OCI-LY7 (cell line): ENCODE measurements around the gene TEX2. TPM values are rescaled to one million over a fixed set of nuclear protein-coding genes. Genes with fewer than 3 reads are reported as not detected.

Experiments used
- BruUV-seq: library from RNA; stranded (reverse); fragments of 400-500 nt; replicated peaks from 2 replicates; lab custom pipeline; 2021; lab: Mats Ljungman, UMichigan
- CTCF ChIA-PET: fragments of 300-600 bp; sonication (Branson Sonifier 250); formaldehyde crosslinking; loops from one replicate; lab custom pipeline; 2022; ENCODE audit warnings: antibody characterized with exemption; ENCODE audit not compliant: unreplicated experiment; lab: Charles Lee
- POLR2A ChIA-PET: fragments of 300-600 bp; sonication (Branson Sonifier 250); formaldehyde crosslinking; loops from one replicate; lab custom pipeline; 2022; ENCODE audit warnings: antibody characterized with exemption; lab: Charles Lee
- DNase-seq: peaks from one replicate; pipeline ENCODE4 v3.0.0-alpha.2; 2015; ENCODE audit warnings: low spot score
- H2AFZ ChIP-seq: fragments of 200-600 bp; sonication (generic), shearing (Covaris generic); 2 replicates; pipeline ENCODE4 v1.6.1; 2014; ENCODE audit warnings: mild to moderate bottlenecking, antibody characterized with exemption, low read length, moderate library complexity
- H3K27ac ChIP-seq: fragments of 200-600 bp; sonication (generic); 2 replicates; pipeline ENCODE4 v1.5.1; 2014; ENCODE audit warnings: mixed run types, low read depth, mild to moderate bottlenecking, moderate library complexity, low read length, inconsistent platforms; ENCODE audit not compliant: poor library complexity, severe bottlenecking
- H3K36me3 ChIP-seq: fragments of 200-600 bp; sonication (generic); 2 replicates; pipeline ENCODE4 v1.6.1; 2014; ENCODE audit warnings: mild to moderate bottlenecking, antibody characterized with exemption, low read length, moderate library complexity, mixed read lengths; ENCODE audit not compliant: insufficient read depth
- H3K4me1 ChIP-seq: fragments of 200-600 bp; sonication (generic); 2 replicates; pipeline ENCODE4 v1.5.1; 2014; ENCODE audit warnings: mild to moderate bottlenecking, low read length; ENCODE audit not compliant: insufficient read depth, poor library complexity, severe bottlenecking
- H3K4me2 ChIP-seq: fragments of 200-600 bp; sonication (generic); 2 replicates; pipeline ENCODE4 v1.6.1; 2014; ENCODE audit warnings: mild to moderate bottlenecking, low read length
- H3K4me3 ChIP-seq: fragments of 200-600 bp; sonication (generic); 2 replicates; pipeline ENCODE4 v1.5.1; 2014; ENCODE audit warnings: mild to moderate bottlenecking, low read depth, low read length; ENCODE audit not compliant: poor library complexity, severe bottlenecking
- H3K79me2 ChIP-seq: fragments of 200-600 bp; sonication (generic); 2 replicates; pipeline ENCODE4 v1.6.1; 2016; ENCODE audit warnings: low read depth, mild to moderate bottlenecking, low read length, moderate library complexity, mixed read lengths; ENCODE audit not compliant: insufficient read depth
- H3K9me2 ChIP-seq: fragments of 200-600 bp; sonication (generic); 2 replicates; pipeline ENCODE4 v1.6.1; 2016; ENCODE audit warnings: mild to moderate bottlenecking, low read length, mixed read lengths; ENCODE audit not compliant: insufficient read depth
- H3K9me3 ChIP-seq: fragments of 200-600 bp; sonication (generic); 2 replicates; pipeline ENCODE4 v1.6.1; 2014; ENCODE audit warnings: mild to moderate bottlenecking, mixed run types, low read length, mixed read lengths
- H4K20me1 ChIP-seq: fragments of 200-600 bp; sonication (generic); 2 replicates; pipeline ENCODE4 v1.6.1; 2014; ENCODE audit warnings: mild to moderate bottlenecking, antibody characterized with exemption, low read length, moderate library complexity, mixed read lengths; ENCODE audit not compliant: insufficient read depth
- CTCF ChIP-seq: fragments of 200-600 bp; sonication (generic); conservative IDR thresholded peaks from 2 replicates; pipeline ENCODE4 v1.5.1; 2014; ENCODE audit warnings: mild to moderate bottlenecking, antibody characterized with exemption, low read length, moderate library complexity, mixed read lengths
- EZH2phosphoT487 ChIP-seq: fragments of 200-600 bp; sonication (generic); IDR thresholded peaks from 2 replicates; pipeline ENCODE4 v1.6.1; 2018; ENCODE audit warnings: low read depth, borderline replicate concordance, mild to moderate bottlenecking, mixed run types, antibody characterized with exemption, low read length, moderate library complexity, mixed read lengths
- intact Hi-C: fragments of 100-400 bp; cut with micrococcal nuclease; formaldehyde crosslinking; loops from one replicate; pipeline ENCODE4 v1.10.0; 2022; ENCODE audit not compliant: unreplicated experiment
- total RNA-seq, 2 experiments: library from RNA; depleted of rRNA in 1 of 2; stranded (reverse); fragments of >200 nt in 1 of 2; shearing (Covaris generic) in 1 of 2; gene quantifications; 2 replicates each; pipeline ENCODE4 v1.2.3, GENCODE V29; 2014 to 2022

Gene TEX2
- total RNA-seq, 2 experiments from 2014 or later: 7.4 to 12.4 TPM

GRCh38 chr17:64273006-64273405 lies 9.9 kb upstream of the TEX2 start:
- no peaks in the 10 kb centered on the region for H3K79me2 ChIP-seq
- no peak for DNase-seq
- peaks cover 14% of the 10 kb centered on the region for H3K4me1 ChIP-seq
- H3K36me3 ChIP-seq: no peaks in the 10 kb centered on the region
- H3K4me3 ChIP-seq: no peak overlapping the region
- H3K9me3 ChIP-seq: peaks cover 3% of the 10 kb centered on the region; the same call in 1 of the 2 replicates
- TF ChIP-seq EZH2phosphoT487 (no peak), CTCF (no peak)
- ChIA-PET POLR2A (no interaction called here), CTCF (no interaction called here)
- intact Hi-C loops: no loop called here
- H2AFZ ChIP-seq: no peak overlapping the region
- H3K27ac ChIP-seq: no peak overlapping the region
- H3K9me2 ChIP-seq: no peaks in the 10 kb centered on the region
- BruUV-seq: no TSS peak
- H3K4me2 ChIP-seq: no peak overlapping the region
- no peaks in the 10 kb centered on the region for H4K20me1 ChIP-seq

- Histone ChIP-seq H3K4me3 (no peak overlapping the region), H3K27ac (peak overlapping the region; percentile 4), H3K79me2 (no peaks in the 10 kb centered on the region), H3K36me3 (no peaks in the 10 kb centered on the region), H3K4me2 (no peak overlapping the region), H3K9me3 (peaks cover 3% of the 10 kb centered on the region; the same call in 1 of the 2 replicates), H3K9me2 (no peaks in the 10 kb centered on the region), H4K20me1 (no peaks in the 10 kb centered on the region), H2AFZ (peak overlapping the region; percentile 52; the same call in 1 of the 2 replicates), H3K4me1 (peaks cover 9% of the 10 kb centered on the region)
- intact Hi-C loops: no loop called here
- ChIA-PET CTCF (no interaction called here), POLR2A (interaction anchor here (0.6 kb wide), 1 partner anchor 70 kb away, joined by 3 read pairs; no protein-coding TSS in a partner anchor)
- TF ChIP-seq CTCF (no peak), EZH2phosphoT487 (no peak)
- BruUV-seq: no TSS peak
- DNase-seq: peak; percentile 41
Observed at GRCh38 chr17:64270885-64271284, 7.8 kb upstream of the TEX2 start.
